ENCODE results near the gene PXYLP1.

PXYLP1 gene

GRCh38 chr3:141253326-141253725 is 21.7 kb downstream of the PXYLP1 start:
- H3K4me1 Mint-ChIP-seq (ENCODE audit: low read depth), result peaks cover 29% of the 10 kb centered on the region
- no peaks in the 10 kb centered on the region for H3K27me3 Mint-ChIP-seq
- H3K27ac Mint-ChIP-seq, result no peak overlapping the region

DNA sequence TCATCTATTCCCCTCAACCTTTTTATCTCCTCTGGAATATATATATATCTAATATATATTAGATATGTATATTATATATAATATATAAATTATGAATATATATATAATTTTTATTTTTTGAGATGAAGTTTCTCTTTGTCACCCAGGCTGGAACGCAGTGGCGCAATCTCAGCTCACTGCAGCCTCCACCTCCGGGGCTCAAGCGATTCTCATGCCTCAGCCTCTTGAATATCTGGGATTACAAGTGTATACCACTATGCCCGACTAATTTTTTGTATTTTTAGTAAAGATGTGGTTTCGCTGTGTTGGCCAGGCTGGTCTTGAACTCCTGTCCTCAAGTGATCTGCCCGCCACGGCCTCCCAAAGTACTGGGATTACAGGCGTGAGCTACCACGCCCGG is 22.2 kb downstream of the PXYLP1 start:
- H3K4me3 Mint-ChIP-seq, result no peak overlapping the region
- H3K9me3 Mint-ChIP-seq, result no peaks in the 10 kb centered on the region
- H3K27ac Mint-ChIP-seq, result no peak overlapping the region
- H3K4me1 Mint-ChIP-seq (ENCODE audit: low read depth), result peaks cover 32% of the 10 kb centered on the region
- H3K27me3 Mint-ChIP-seq, result no peaks in the 10 kb centered on the region
- H3K36me3 Mint-ChIP-seq (ENCODE audit: low read depth), result no peaks in the 10 kb centered on the region

More at GRCh38 chr3:141253326-141253725, 21.7 kb downstream of the PXYLP1 start:
- Mint-ChIP-seq H3K4me3 (no peak overlapping the region), H3K9me3 (no peaks in the 10 kb centered on the region), H3K36me3 (ENCODE audit: low read depth) (no peaks in the 10 kb centered on the region)

- H3K36me3 Mint-ChIP-seq (ENCODE audit: low read depth), result no peaks in the 10 kb centered on the region
- no peaks in the 10 kb centered on the region for H3K9me3 Mint-ChIP-seq
- no peak overlapping the region for H3K4me3 Mint-ChIP-seq
- peaks cover 32% of the 10 kb centered on the region for H3K4me1 Mint-ChIP-seq (ENCODE audit: low read depth)
- H3K27me3 Mint-ChIP-seq, result no peaks in the 10 kb centered on the region
- no peak overlapping the region for H3K27ac Mint-ChIP-seq
Observed at GRCh38 chr3:141255137-141255845, 23.7 kb downstream of the PXYLP1 start.

- Mint-ChIP-seq H3K9me3 (no peaks in the 10 kb centered on the region), H3K4me3 (no peak overlapping the region), H3K4me1 (ENCODE audit: low read depth) (peaks cover 37% of the 10 kb centered on the region), H3K36me3 (ENCODE audit: low read depth) (no peaks in the 10 kb centered on the region), H3K27me3 (no peaks in the 10 kb centered on the region), H3K27ac (no peak overlapping the region)
Observed at GRCh38 chr3:141255846-141256261, 24.2 kb downstream of the PXYLP1 start.

DNA sequence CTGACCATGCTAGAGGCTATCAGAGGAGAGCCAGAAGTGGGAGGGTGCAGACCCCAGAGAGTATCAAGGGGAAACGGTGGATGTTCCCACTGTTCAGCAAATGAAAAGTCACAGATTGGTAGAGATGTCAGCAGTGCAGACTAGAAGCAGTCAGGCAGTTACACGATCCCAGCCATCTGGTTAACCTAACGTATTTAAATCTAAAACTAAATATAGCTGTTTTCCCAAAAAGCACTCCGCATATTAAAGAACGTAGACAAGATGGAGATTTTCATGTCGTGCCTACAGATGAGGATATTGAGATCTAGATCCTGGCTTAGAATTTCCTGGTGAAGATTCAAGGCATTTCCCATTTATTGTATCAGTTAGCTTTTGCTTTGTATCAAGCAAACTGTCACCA is 25.2 kb downstream of the PXYLP1 start:
- peaks cover 47% of the 10 kb centered on the region for H3K4me1 Mint-ChIP-seq (ENCODE audit: low read depth)

DNA sequence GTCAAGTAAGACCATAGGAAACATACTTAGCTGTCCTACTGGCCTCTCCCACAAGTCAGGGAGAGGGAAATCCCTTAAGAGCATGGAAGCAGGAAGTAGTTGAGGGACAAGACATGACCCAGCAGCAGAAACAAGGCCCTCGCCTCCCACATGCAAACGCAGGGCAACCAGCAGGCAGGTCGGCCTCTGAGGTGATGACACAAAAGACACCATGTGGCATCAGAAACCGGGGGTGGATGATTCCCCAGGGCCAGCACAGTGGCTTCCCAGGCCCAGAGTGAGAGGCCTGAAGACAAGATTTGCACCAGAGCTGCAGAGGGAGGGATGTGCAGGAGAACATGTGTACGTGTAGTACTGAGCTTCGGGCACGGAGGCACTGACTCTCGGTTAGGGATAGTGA is 26.3 kb downstream of the PXYLP1 start:
- Mint-ChIP-seq H3K9me3 (no peaks in the 10 kb centered on the region), H3K4me1 (ENCODE audit: low read depth) (peaks cover 49% of the 10 kb centered on the region), H3K27ac (no peak overlapping the region), H3K4me3 (no peak overlapping the region), H3K36me3 (ENCODE audit: low read depth) (no peaks in the 10 kb centered on the region), H3K27me3 (no peaks in the 10 kb centered on the region)

More for the DNA sequence above, 25.2 kb downstream of the PXYLP1 start:
- Mint-ChIP-seq H3K36me3 (ENCODE audit: low read depth) (no peaks in the 10 kb centered on the region), H3K9me3 (no peaks in the 10 kb centered on the region), H3K4me3 (no peak overlapping the region), H3K27ac (no peak overlapping the region), H3K27me3 (no peaks in the 10 kb centered on the region)

DNA sequence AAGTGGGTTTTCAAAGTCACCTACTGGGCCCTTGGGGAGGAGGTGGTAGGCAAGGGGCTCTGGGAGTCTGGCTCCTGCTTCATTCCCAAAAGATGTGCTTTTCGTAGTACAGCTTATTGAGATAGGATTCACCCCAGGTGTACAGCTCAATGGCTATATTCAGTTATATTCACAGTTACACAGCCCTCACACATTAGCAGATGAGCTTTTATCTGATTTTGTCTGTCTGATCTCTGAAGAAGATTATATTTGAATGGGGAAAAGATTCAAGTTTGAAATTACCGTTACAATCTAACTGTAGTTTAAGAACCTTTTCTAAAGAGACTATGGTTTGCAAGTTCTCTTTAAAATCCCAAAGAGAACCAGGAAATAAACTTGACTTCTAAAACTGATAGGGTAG is 27.3 kb downstream of the PXYLP1 start:
- peaks cover 49% of the 10 kb centered on the region for H3K4me1 Mint-ChIP-seq (ENCODE audit: low read depth)
- H3K9me3 Mint-ChIP-seq, result no peaks in the 10 kb centered on the region
- no peaks in the 10 kb centered on the region for H3K27me3 Mint-ChIP-seq
- H3K36me3 Mint-ChIP-seq (ENCODE audit: low read depth), result no peaks in the 10 kb centered on the region
- no peak overlapping the region for H3K4me3 Mint-ChIP-seq
- no peak overlapping the region for H3K27ac Mint-ChIP-seq

- H3K36me3 Mint-ChIP-seq (ENCODE audit: low read depth), result peaks cover 3% of the 10 kb centered on the region
- H3K27ac Mint-ChIP-seq, result no peak overlapping the region
- H3K4me3 Mint-ChIP-seq, result no peak overlapping the region
- peaks cover 49% of the 10 kb centered on the region for H3K4me1 Mint-ChIP-seq (ENCODE audit: low read depth)
- no peaks in the 10 kb centered on the region for H3K27me3 Mint-ChIP-seq
- H3K9me3 Mint-ChIP-seq, result no peaks in the 10 kb centered on the region
Observed at GRCh38 chr3:141259821-141260629, 28.4 kb downstream of the PXYLP1 start.

- peaks cover 3% of the 10 kb centered on the region for H3K36me3 Mint-ChIP-seq (ENCODE audit: low read depth)
- no peaks in the 10 kb centered on the region for H3K27me3 Mint-ChIP-seq
- no peak overlapping the region for H3K4me3 Mint-ChIP-seq
- H3K27ac Mint-ChIP-seq, result no peak overlapping the region
- peaks cover 43% of the 10 kb centered on the region for H3K4me1 Mint-ChIP-seq (ENCODE audit: low read depth)
- H3K9me3 Mint-ChIP-seq, result no peaks in the 10 kb centered on the region
Observed at GRCh38 chr3:141260630-141260927, 29.0 kb downstream of the PXYLP1 start.

GRCh38 chr3:141261472-141262307 is 30.1 kb downstream of the PXYLP1 start:
- no peak overlapping the region for H3K4me3 Mint-ChIP-seq

DNA sequence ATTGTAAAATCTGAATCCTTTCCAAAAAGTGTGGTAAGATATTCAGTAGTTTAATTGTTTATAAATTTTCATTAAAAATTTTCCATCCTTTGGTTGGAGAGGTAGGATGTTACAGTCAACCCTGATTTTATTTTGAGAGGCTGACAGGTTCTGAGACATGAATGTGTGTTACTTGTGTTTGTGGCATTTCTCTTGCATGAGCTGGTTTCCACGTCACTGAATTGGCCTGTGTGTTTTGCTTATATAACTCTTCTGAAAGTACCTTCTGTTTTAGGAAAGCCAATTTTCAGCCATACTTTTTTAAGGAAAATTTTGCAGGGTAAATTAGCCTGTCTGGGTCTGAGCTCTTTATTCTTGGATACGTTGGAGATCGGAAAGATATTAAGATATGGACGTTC is 30.7 kb downstream of the PXYLP1 start:
- Mint-ChIP-seq H3K27me3 (no peaks in the 10 kb centered on the region), H3K27ac (no peak overlapping the region), H3K4me1 (ENCODE audit: low read depth) (peaks cover 34% of the 10 kb centered on the region), H3K36me3 (ENCODE audit: low read depth) (peaks cover 3% of the 10 kb centered on the region), H3K4me3 (no peak overlapping the region), H3K9me3 (no peaks in the 10 kb centered on the region)

More at GRCh38 chr3:141261472-141262307, 30.1 kb downstream of the PXYLP1 start:
- Mint-ChIP-seq H3K9me3 (no peaks in the 10 kb centered on the region), H3K27me3 (no peaks in the 10 kb centered on the region), H3K4me1 (ENCODE audit: low read depth) (peaks cover 35% of the 10 kb centered on the region), H3K36me3 (ENCODE audit: low read depth) (peaks cover 3% of the 10 kb centered on the region), H3K27ac (peak overlapping the region; percentile 46)

DNA sequence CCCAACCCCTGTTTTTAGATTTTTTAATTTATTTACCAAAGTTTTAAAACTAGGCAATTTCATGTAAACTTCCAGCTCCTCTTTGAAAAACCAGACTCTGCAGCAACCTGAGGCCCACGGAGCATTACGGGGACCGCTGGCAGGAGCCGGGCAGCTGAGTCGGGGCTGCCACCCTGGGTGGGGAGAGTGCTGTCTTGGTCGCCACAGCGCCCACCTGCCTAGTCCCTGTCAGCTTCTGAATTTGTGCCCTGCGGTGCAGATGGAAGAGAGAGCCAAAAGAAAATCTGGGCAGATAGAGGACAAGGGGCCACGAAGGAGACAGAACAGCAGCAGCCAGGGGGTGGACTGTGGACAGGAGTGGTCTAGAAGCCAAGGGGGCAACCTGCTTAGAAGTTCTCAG is 34.6 kb downstream of the PXYLP1 start:
- Mint-ChIP-seq H3K27ac (peak overlapping the region; percentile 7), H3K27me3 (no peaks in the 10 kb centered on the region), H3K4me3 (peak overlapping the region; percentile 83), H3K36me3 (ENCODE audit: low read depth) (peaks cover 3% of the 10 kb centered on the region), H3K9me3 (no peaks in the 10 kb centered on the region), H3K4me1 (ENCODE audit: low read depth) (peaks cover 27% of the 10 kb centered on the region)

- no peaks in the 10 kb centered on the region for H3K27me3 Mint-ChIP-seq
- peaks cover 3% of the 10 kb centered on the region for H3K36me3 Mint-ChIP-seq (ENCODE audit: low read depth)
- H3K27ac Mint-ChIP-seq, result peak overlapping the region; percentile 91
- peaks cover 19% of the 10 kb centered on the region for H3K4me1 Mint-ChIP-seq (ENCODE audit: low read depth)
- peak overlapping the region; percentile 83 for H3K4me3 Mint-ChIP-seq
- H3K9me3 Mint-ChIP-seq, result no peaks in the 10 kb centered on the region
Observed at GRCh38 chr3:141266797-141267555, 35.4 kb downstream of the PXYLP1 start.

DNA sequence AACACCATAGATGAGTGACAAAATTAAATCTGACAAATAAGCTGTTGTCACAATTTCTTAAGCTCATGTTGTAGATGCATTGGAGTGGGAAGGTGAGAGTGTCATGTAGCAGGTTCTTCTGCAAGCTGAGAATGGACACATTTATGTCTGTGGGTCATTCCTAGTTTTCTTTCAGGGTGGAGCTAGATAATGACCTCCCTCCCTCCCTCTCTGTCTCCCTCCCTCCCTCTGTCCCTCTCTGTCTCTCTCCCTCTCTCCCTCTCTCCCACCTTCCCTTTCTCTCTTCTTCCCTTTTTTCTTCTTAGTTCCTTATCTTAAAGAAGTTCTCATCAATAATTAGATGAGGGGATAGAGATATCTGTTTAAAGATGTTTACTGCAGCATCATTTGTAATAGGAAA is 36.0 kb downstream of the PXYLP1 start:
- Mint-ChIP-seq H3K9me3 (no peaks in the 10 kb centered on the region), H3K4me1 (ENCODE audit: low read depth) (peaks cover 18% of the 10 kb centered on the region), H3K4me3 (peak overlapping the region; percentile 83), H3K27ac (peak overlapping the region; percentile 91), H3K36me3 (ENCODE audit: low read depth) (peaks cover 3% of the 10 kb centered on the region), H3K27me3 (no peaks in the 10 kb centered on the region)
